Loucy (cell line): Measurements from ENCODE around the gene LRRC34.

Experiments used
- H2AFZ ChIP-seq: fragments of 200-600 bp; sonication (generic); 2 replicates; pipeline ENCODE4 v1.6.0; 2016; ENCODE audit warnings: antibody characterized with exemption, mild to moderate bottlenecking, low read length, moderate library complexity
- H3F3A ChIP-seq: fragments of 200-600 bp; 2 replicates; pipeline ENCODE4 v1.6.0; 2016; ENCODE audit warnings: antibody characterized with exemption, low read depth, mild to moderate bottlenecking
- H3K27me3 ChIP-seq: fragments of 200-600 bp; sonication (generic); 2 replicates; pipeline ENCODE4 v1.6.1; 2014; ENCODE audit warnings: low read length, mild to moderate bottlenecking; ENCODE audit not compliant: insufficient read depth, poor library complexity, severe bottlenecking
- H3K36me3 ChIP-seq: fragments of 200-600 bp; sonication (generic); 2 replicates; pipeline ENCODE4 v1.6.1; 2016; ENCODE audit warnings: low read length; ENCODE audit not compliant: insufficient read depth
- H3K4me1 ChIP-seq: fragments of 200-600 bp; sonication (generic); 2 replicates; pipeline ENCODE4 v1.5.1; 2014; ENCODE audit warnings: low read length, mild to moderate bottlenecking; ENCODE audit not compliant: insufficient read depth, poor library complexity, severe bottlenecking
- H3K4me2 ChIP-seq: fragments of 200-600 bp; sonication (generic); 2 replicates; pipeline ENCODE4 v1.6.0; 2014; ENCODE audit warnings: antibody characterized with exemption, low read length, low read depth, mild to moderate bottlenecking; ENCODE audit not compliant: poor library complexity, severe bottlenecking
- H3K4me3 ChIP-seq: fragments of 200-600 bp; sonication (generic); 2 replicates; pipeline ENCODE4 v1.5.1; 2014; ENCODE audit warnings: low read length, mild to moderate bottlenecking, mixed read lengths; ENCODE audit not compliant: poor library complexity, severe bottlenecking
- H3K79me2 ChIP-seq: fragments of 200-600 bp; sonication (generic); 2 replicates; pipeline ENCODE4 v1.6.1; 2014; ENCODE audit warnings: low read length; ENCODE audit not compliant: insufficient read depth
- H3K9ac ChIP-seq: fragments of 200-600 bp; sonication (generic); 2 replicates; pipeline ENCODE4 v1.6.0; 2014; ENCODE audit warnings: mild to moderate bottlenecking, low read depth, low read length, moderate library complexity; ENCODE audit not compliant: poor library complexity, severe bottlenecking
- H3K9me2 ChIP-seq: fragments of 200-600 bp; sonication (generic); replicated peaks from 2 replicates; pipeline ENCODE4 v1.6.1; 2016; ENCODE audit warnings: low read depth, low read length, mixed read lengths
- H3K9me3 ChIP-seq: fragments of 200-600 bp; sonication (generic); 2 replicates; pipeline ENCODE4 v1.6.1; 2014; ENCODE audit warnings: mild to moderate bottlenecking, antibody characterized with exemption, low read length, low read depth; ENCODE audit not compliant: insufficient read depth
- H4K20me1 ChIP-seq: fragments of 200-600 bp; sonication (generic); 2 replicates; pipeline ENCODE4 v1.6.0; 2014; ENCODE audit warnings: antibody characterized with exemption, low read length, mild to moderate bottlenecking; ENCODE audit not compliant: insufficient read depth, poor library complexity, severe bottlenecking
- EZH2phosphoT487 ChIP-seq: fragments of 200-600 bp; IDR thresholded peaks from 2 replicates; pipeline ENCODE4 v1.6.1; 2018; ENCODE audit warnings: antibody characterized with exemption, mild to moderate bottlenecking, moderate library complexity, borderline replicate concordance
- TF ChIP-seq, protein P1 (sequence below): fragments of 200-600 bp; sonication (generic); conservative IDR thresholded peaks from 2 replicates; pipeline ENCODE4 v1.5.1; 2014; ENCODE audit warnings: mild to moderate bottlenecking, antibody characterized with exemption, low read length

Gene LRRC34

DNA sequence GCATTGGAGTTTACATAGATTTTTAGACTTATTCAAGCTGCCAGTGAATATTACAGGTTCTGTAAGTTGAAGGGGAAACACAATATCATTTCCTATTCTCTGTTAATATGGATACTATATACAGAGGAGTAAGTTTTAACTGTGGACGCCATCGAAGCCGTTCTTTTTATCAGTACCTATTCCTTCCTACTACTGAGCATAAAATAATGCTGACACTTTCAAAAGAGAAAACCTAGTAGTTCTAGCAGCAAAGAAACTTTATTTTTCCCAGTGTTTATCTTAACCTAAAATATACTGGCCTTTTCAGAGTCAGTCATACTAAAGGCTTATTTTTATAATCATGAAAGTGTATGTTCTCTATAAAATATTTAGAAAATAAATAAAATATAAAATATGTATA lies 42.8 kb upstream of the LRRC34 start:
- no peak overlapping the region for H3K4me2 ChIP-seq
- no peak for TF ChIP-seq EZH2phosphoT487
- TF ChIP-seq, protein P1, sequence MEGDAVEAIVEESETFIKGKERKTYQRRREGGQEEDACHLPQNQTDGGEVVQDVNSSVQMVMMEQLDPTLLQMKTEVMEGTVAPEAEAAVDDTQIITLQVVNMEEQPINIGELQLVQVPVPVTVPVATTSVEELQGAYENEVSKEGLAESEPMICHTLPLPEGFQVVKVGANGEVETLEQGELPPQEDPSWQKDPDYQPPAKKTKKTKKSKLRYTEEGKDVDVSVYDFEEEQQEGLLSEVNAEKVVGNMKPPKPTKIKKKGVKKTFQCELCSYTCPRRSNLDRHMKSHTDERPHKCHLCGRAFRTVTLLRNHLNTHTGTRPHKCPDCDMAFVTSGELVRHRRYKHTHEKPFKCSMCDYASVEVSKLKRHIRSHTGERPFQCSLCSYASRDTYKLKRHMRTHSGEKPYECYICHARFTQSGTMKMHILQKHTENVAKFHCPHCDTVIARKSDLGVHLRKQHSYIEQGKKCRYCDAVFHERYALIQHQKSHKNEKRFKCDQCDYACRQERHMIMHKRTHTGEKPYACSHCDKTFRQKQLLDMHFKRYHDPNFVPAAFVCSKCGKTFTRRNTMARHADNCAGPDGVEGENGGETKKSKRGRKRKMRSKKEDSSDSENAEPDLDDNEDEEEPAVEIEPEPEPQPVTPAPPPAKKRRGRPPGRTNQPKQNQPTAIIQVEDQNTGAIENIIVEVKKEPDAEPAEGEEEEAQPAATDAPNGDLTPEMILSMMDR: no peak
- no peaks in the 10 kb centered on the region for H3F3A ChIP-seq
- no peak overlapping the region for H3K9ac ChIP-seq
- no peaks in the 10 kb centered on the region for H4K20me1 ChIP-seq
- peaks cover 17% of the 10 kb centered on the region for H3K27me3 ChIP-seq
- H3K9me2 ChIP-seq: no peaks in the 10 kb centered on the region
- H3K4me1 ChIP-seq: no peaks in the 10 kb centered on the region
- H3K36me3 ChIP-seq: no peaks in the 10 kb centered on the region
- no peaks in the 10 kb centered on the region for H3K9me3 ChIP-seq
- H3K79me2 ChIP-seq: no peaks in the 10 kb centered on the region
- H3K4me3 ChIP-seq: no peak overlapping the region
- no peak overlapping the region for H2AFZ ChIP-seq

DNA sequence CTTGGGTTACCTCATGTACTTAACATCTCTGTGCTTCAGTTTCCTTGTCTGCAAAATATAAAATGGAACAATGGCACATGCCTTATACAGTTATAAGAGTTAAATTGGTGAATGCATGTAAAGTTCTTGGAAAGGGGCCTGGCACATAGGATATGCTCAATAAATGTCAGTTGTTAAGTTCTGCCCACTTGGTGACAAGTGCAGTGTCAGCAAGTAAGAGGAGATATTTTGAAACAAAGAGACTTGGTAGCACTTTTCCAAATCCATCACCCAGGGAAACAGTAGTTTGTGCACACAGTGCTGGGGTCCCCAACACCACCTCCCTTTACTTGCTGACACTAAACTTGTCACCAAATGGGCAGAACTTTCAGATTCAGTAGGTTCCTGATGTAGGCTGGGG lies 37.9 kb upstream of the LRRC34 start:
- no peaks in the 10 kb centered on the region for H3K9me2 ChIP-seq
- H2AFZ ChIP-seq: no peak overlapping the region
- no peak overlapping the region for H3K4me2 ChIP-seq
- H3K9ac ChIP-seq: no peak overlapping the region
- no peak overlapping the region for H3K4me3 ChIP-seq
- H3K79me2 ChIP-seq: no peaks in the 10 kb centered on the region
- TF ChIP-seq EZH2phosphoT487: no peak
- TF ChIP-seq, protein P1: no peak
- no peaks in the 10 kb centered on the region for H3K36me3 ChIP-seq
- no peaks in the 10 kb centered on the region for H4K20me1 ChIP-seq
- no peaks in the 10 kb centered on the region for H3K9me3 ChIP-seq
- peaks cover 10% of the 10 kb centered on the region for H3K27me3 ChIP-seq
- H3K4me1 ChIP-seq: no peaks in the 10 kb centered on the region
- no peaks in the 10 kb centered on the region for H3F3A ChIP-seq

DNA sequence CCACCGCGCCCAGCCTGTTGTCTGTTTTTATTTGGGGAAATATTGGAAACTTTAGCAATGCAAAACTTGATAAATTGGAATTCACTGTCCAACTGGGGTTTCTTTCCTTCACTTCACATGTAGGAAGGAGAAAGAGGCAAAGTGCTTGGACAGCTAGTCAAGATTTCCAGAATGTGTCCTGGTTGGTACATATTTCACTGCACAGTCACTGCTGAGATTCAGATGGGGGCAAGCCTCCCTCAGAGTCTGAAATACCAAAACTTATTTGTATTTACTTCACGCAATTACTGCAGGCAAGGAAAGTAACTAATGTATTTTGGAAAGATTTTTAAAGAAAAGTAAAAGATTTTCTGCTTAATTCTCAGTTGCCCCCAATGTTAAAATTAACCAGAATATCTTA lies 36.0 kb upstream of the LRRC34 start:
- Histone ChIP-seq H4K20me1 (no peaks in the 10 kb centered on the region), H3F3A (no peaks in the 10 kb centered on the region), H3K4me1 (no peaks in the 10 kb centered on the region), H3K27me3 (peaks cover 1% of the 10 kb centered on the region), H3K36me3 (no peaks in the 10 kb centered on the region), H3K9me3 (no peaks in the 10 kb centered on the region), H3K9ac (no peak overlapping the region), H3K4me3 (no peak overlapping the region), H3K79me2 (no peaks in the 10 kb centered on the region), H2AFZ (no peak overlapping the region), H3K4me2 (no peak overlapping the region), H3K9me2 (no peaks in the 10 kb centered on the region)
- TF ChIP-seq EZH2phosphoT487: no peak
- TF ChIP-seq, protein P1: no peak
